ELF-1 (cell line): ENCODE measurements around the gene GCSAM.
"Not testable (repeated sequence)": the region's sequence is repeated elsewhere in the genome, so short reads cannot be mapped to it uniquely, and the experiment has no call there.

Source experiments
- DNase-seq: peaks from one replicate; pipeline ENCODE4 v3.0.0-alpha.2; 2016; ENCODE audit warnings: low read depth, low spot score

GCSAM gene

DNA sequence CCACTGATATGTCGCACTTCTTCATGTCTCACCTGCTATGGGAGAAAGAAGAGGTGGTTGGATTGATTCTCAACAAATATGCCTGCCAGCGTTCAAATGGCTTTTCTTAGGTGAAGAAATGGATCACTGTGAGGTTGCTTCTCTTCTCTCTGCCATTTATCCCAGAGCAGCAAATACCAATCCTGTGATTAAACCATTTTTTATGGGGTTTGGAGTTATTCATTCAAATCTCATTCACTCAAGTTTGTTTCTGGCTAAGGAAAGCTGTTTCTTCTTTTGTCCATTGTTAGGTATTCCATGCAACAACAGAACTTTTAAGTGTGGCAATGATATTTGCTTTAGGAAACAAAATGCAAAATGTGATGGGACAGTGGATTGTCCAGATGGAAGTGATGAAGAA, 59.0 kb downstream of the GCSAM start:
- no peak for DNase-seq

DNA sequence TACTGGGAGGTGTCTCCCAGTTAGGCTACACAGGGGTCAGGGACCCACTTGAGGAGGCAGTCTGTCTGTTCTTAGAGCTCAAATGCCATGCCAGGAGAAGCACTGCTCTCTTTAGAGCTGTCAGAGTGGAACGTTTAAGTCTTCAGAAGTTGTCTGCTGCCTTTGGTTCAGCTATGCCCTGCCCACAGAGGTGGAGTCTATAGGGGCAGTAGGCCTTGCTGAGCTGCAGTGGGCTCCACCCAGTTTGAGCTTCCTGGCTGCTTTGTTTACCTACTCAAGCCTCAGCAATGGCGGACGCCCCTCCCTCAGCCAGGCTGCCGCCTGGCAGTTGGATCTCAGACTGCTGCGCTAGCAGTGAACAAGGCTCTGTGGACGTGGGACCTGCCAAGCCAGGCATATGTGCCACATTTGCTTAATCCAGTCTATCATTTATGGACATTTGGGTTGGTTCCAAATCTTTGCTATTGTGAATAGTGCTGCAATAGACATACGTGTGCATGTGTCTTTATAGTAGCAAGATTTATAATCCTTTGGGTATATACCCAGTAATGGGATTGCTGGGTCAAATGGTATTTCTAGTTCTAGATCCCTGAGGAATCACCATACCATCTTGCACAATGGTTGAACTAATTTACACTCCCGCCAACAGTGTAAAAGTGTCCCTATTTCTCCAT, 60.5 kb downstream of the GCSAM start:
- DNase-seq, result not testable (repeated sequence)
